Chondrocyte (in vitro differentiated cells): ENCODE results near the gene KIAA0825. TPM values are rescaled to one million over a fixed set of nuclear protein-coding genes. Genes with fewer than 3 reads are reported as not detected.

Source experiments
- DNase-seq: peaks from one replicate; pipeline ENCODE4 v3.0.0; 2021; ENCODE audit warnings: mixed read lengths, low spot score
- H3K27ac Mint-ChIP-seq: one replicate; pipeline ENCODE4 v1.8.0; 2021; ENCODE audit warnings: mild to moderate bottlenecking, moderate library complexity, mixed read lengths; ENCODE audit not compliant: unreplicated experiment
- H3K27me3 Mint-ChIP-seq: 2 replicates; pipeline ENCODE4 v1.8.0; 2021; ENCODE audit warnings: low read depth, mixed read lengths
- H3K36me3 Mint-ChIP-seq: 2 replicates; pipeline ENCODE4 v1.8.0; 2021; ENCODE audit warnings: low read depth, mixed read lengths
- H3K4me1 Mint-ChIP-seq: 2 replicates; pipeline ENCODE4 v1.8.0; 2021; ENCODE audit warnings: low read depth, mild to moderate bottlenecking, mixed read lengths
- H3K4me3 Mint-ChIP-seq: one replicate; pipeline ENCODE4 v1.8.0; 2021; ENCODE audit warnings: mild to moderate bottlenecking, moderate library complexity, mixed read lengths; ENCODE audit not compliant: unreplicated experiment
- H3K9me3 Mint-ChIP-seq: 2 replicates; pipeline ENCODE4 v1.8.0; 2021; ENCODE audit warnings: low read depth, mixed read lengths
- total RNA-seq: library from RNA; stranded (reverse); gene quantifications from 3 replicates; pipeline ENCODE4 v1.2.1, GENCODE V29; 2021
- TF ChIP-seq, protein P1 (sequence below): fragments of 200-600 bp; sonication (generic); IDR thresholded peaks from 2 replicates; pipeline ENCODE4 v1.5.0; 2021; ENCODE audit warnings: antibody characterized with exemption, mild to moderate bottlenecking, moderate library complexity

KIAA0825 gene
- total RNA-seq, 1 donor from 2014 or later = 3.4 TPM

- Mint-ChIP-seq H3K36me3 (no peaks in the 10 kb centered on the region), H3K9me3 (no peaks in the 10 kb centered on the region), H3K27me3 (no peaks in the 10 kb centered on the region), H3K27ac (no peak overlapping the region), H3K4me1 (peaks cover 5% of the 10 kb centered on the region), H3K4me3 (no peak overlapping the region)
- TF ChIP-seq, protein P1, sequence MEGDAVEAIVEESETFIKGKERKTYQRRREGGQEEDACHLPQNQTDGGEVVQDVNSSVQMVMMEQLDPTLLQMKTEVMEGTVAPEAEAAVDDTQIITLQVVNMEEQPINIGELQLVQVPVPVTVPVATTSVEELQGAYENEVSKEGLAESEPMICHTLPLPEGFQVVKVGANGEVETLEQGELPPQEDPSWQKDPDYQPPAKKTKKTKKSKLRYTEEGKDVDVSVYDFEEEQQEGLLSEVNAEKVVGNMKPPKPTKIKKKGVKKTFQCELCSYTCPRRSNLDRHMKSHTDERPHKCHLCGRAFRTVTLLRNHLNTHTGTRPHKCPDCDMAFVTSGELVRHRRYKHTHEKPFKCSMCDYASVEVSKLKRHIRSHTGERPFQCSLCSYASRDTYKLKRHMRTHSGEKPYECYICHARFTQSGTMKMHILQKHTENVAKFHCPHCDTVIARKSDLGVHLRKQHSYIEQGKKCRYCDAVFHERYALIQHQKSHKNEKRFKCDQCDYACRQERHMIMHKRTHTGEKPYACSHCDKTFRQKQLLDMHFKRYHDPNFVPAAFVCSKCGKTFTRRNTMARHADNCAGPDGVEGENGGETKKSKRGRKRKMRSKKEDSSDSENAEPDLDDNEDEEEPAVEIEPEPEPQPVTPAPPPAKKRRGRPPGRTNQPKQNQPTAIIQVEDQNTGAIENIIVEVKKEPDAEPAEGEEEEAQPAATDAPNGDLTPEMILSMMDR = no peak
- no peak for DNase-seq
Observed at GRCh38 chr5:94461131-94461530, 157.3 kb downstream of the KIAA0825 start.

GRCh38 chr5:94459915-94460314 is 158.5 kb downstream of the KIAA0825 start:
- H3K36me3 Mint-ChIP-seq = no peaks in the 10 kb centered on the region

GRCh38 chr5:94457788-94458187 is 160.6 kb downstream of the KIAA0825 start:
- Mint-ChIP-seq H3K27ac (no peak overlapping the region), H3K36me3 (no peaks in the 10 kb centered on the region), H3K4me3 (no peak overlapping the region), H3K9me3 (no peaks in the 10 kb centered on the region), H3K4me1 (no peaks in the 10 kb centered on the region), H3K27me3 (no peaks in the 10 kb centered on the region)
- TF ChIP-seq, protein P1 = no peak
- no peak for DNase-seq

More at GRCh38 chr5:94459915-94460314, 158.5 kb downstream of the KIAA0825 start:
- H3K4me1 Mint-ChIP-seq = peaks cover 5% of the 10 kb centered on the region
- H3K4me3 Mint-ChIP-seq = no peak overlapping the region
- H3K9me3 Mint-ChIP-seq = no peaks in the 10 kb centered on the region
- H3K27ac Mint-ChIP-seq = no peak overlapping the region
- TF ChIP-seq, protein P1 = no peak
- DNase-seq = no peak
- no peaks in the 10 kb centered on the region for H3K27me3 Mint-ChIP-seq

GRCh38 chr5:94445726-94446125 is 172.7 kb downstream of the KIAA0825 start:
- H3K36me3 Mint-ChIP-seq = peaks cover 4% of the 10 kb centered on the region
- no peaks in the 10 kb centered on the region for H3K9me3 Mint-ChIP-seq
- no peak overlapping the region for H3K4me3 Mint-ChIP-seq
- no peak for DNase-seq
- no peaks in the 10 kb centered on the region for H3K27me3 Mint-ChIP-seq
- H3K27ac Mint-ChIP-seq = no peak overlapping the region
- TF ChIP-seq, protein P1 = no peak
- no peaks in the 10 kb centered on the region for H3K4me1 Mint-ChIP-seq

DNA sequence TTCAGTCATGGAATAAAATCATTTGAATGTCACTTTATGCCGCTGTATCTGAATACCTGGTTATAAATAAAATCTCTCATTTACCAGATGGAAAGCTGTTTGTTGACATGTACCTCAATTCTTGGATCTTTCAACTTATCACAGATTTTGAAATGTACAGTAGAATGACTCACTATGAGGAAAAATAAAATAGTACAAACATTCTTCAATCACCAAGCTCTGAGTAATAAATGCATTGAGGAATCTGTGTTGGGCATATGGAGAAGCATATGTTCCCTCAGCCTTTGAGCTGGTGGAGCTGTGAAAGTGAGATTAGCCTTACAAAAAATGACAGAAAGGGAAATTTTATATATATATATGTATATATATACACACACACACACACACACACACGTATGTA is 175.4 kb downstream of the KIAA0825 start:
- Mint-ChIP-seq H3K27me3 (no peaks in the 10 kb centered on the region), H3K27ac (no peak overlapping the region), H3K36me3 (peaks cover 4% of the 10 kb centered on the region), H3K9me3 (no peaks in the 10 kb centered on the region), H3K4me1 (no peaks in the 10 kb centered on the region), H3K4me3 (no peak overlapping the region)
- TF ChIP-seq, protein P1 = no peak
- DNase-seq = no peak
